Right atrium auricular region (tissue), 2 donors: ENCODE measurements around the gene PRKAR2B. TPM values are rescaled to one million over a fixed set of nuclear protein-coding genes. Genes with fewer than 3 reads are reported as not detected.

ENCODE experiments used
- DNase-seq: peaks from one replicate; pipeline ENCODE4 v3.0.0-alpha.2; 2019; ENCODE audit warnings: low spot score
- H3K27ac ChIP-seq, 2 donors: fragments of 200-600 bp; sonication (generic); 1 replicate in 1 of 2; 2 replicates in 1 of 2; pipeline ENCODE4 v1.5.1; 2016 to 2019
- H3K27me3 ChIP-seq, 2 donors: fragments of 200-600 bp; sonication (generic); one replicate each; pipeline versions ENCODE4 v1.5.1 to v1.6.0; 2017 to 2019
- H3K36me3 ChIP-seq: fragments of 200-600 bp; sonication (generic); one replicate; pipeline ENCODE4 v1.5.1; 2016
- H3K4me1 ChIP-seq, 2 donors: fragments of 200-600 bp; sonication (generic); one replicate each; pipeline versions ENCODE4 v1.5.1 to v1.6.0; 2017 to 2019
- H3K4me3 ChIP-seq, 2 donors: fragments of 200-600 bp; sonication (generic); 1 replicate in 1 of 2; 2 replicates in 1 of 2; pipeline ENCODE4 v1.5.1; 2017 to 2019; ENCODE audit warnings: mild to moderate bottlenecking in 1 of 2, moderate library complexity in 1 of 2
- H3K9me3 ChIP-seq, 2 donors: fragments of 200-600 bp; sonication (generic); one replicate each; pipeline ENCODE4 v1.5.1; 2019
- CTCF ChIP-seq, 2 donors: fragments of 200-600 bp; sonication (generic); IDR thresholded peaks; one replicate each; pipeline ENCODE4 v1.5.1; 2019; ENCODE audit warnings: antibody characterized with exemption in 2 of 2
- total RNA-seq, 2 donors: library from RNA; depleted of rRNA; stranded (reverse); fragments of >200 nt; gene quantifications; one replicate each; pipeline ENCODE4 v1.1.0, GENCODE V29; 2016

The PRKAR2B gene
- total RNA-seq, 2 donors from 2014 or later, result 30.1 to 30.4 TPM

GRCh38 chr7:107078517-107078966 lies 34.0 kb downstream of the PRKAR2B start:
- no peak overlapping the region for H3K27ac ChIP-seq
- TF ChIP-seq CTCF (IDR thresholded peaks at IDR 0.05), result no peak

GRCh38 chr7:107079212-107079940 lies 34.9 kb downstream of the PRKAR2B start:
- no peak overlapping the region for H3K4me3 ChIP-seq
- H3K27me3 ChIP-seq, result no peaks in the 10 kb centered on the region
- no peak overlapping the region for H3K27ac ChIP-seq
- H3K36me3 ChIP-seq, result no peaks in the 10 kb centered on the region
- H3K4me1 ChIP-seq, result peaks cover 0 to 10% of the 10 kb centered on the region in 2 donors
- no peaks in the 10 kb centered on the region for H3K9me3 ChIP-seq
- no peak for DNase-seq
- TF ChIP-seq CTCF (IDR thresholded peaks at IDR 0.05), result no peak

More at GRCh38 chr7:107078517-107078966, 34.0 kb downstream of the PRKAR2B start:
- Histone ChIP-seq H3K9me3 (no peaks in the 10 kb centered on the region), H3K27me3 (no peaks in the 10 kb centered on the region), H3K4me3 (no peak overlapping the region), H3K36me3 (no peaks in the 10 kb centered on the region), H3K4me1 (peaks cover 0 to 10% of the 10 kb centered on the region in 2 donors)
- no peak for DNase-seq

DNA sequence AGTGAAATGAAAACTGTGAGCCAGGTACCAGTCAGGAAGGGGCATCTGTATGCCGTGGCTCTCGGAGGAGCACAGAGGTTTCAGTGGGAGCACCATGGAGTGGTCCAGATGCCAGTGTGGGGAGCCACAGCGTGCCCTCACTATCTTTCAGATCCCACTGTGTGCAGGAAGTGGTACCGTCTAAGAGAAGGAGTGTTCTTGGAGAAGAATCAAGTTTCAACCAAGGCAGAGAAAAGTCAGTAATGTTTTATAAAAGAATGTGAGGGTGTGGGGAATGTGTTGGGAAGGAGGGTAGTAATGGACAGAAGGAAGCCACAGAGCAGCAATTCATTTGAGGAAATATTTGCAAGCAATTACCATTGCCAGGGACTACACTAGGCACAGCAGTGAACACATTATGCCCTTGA lies 35.6 kb downstream of the PRKAR2B start:
- H3K4me1 ChIP-seq, result peaks cover 0 to 10% of the 10 kb centered on the region in 2 donors
- H3K4me3 ChIP-seq, result no peak overlapping the region
- no peaks in the 10 kb centered on the region for H3K36me3 ChIP-seq
- H3K27ac ChIP-seq, result no peak overlapping the region
- no peak for DNase-seq
- H3K9me3 ChIP-seq, result no peaks in the 10 kb centered on the region
- no peaks in the 10 kb centered on the region for H3K27me3 ChIP-seq
- TF ChIP-seq CTCF (IDR thresholded peaks at IDR 0.05), result no peak

DNA sequence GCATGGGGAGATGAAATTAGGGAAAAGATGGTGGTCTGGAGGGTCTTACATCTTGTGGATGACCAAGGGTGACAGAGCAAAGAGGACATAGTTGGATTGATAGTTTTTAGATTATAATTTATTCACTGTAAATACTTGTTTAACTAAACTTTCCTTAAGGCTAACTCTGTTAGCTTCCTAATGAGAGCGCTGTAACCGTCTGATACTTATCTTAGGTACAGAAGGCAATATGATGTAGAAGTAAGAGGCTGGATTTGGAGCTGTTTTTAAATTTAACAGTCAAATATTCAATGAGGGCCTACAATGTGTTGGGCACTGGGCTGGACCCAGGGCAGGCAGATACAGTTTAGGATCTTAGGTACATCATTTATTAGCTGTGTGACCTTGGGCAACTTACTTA lies 36.0 kb downstream of the PRKAR2B start:
- Histone ChIP-seq H3K27ac (no peak overlapping the region), H3K4me3 (no peak overlapping the region), H3K36me3 (no peaks in the 10 kb centered on the region), H3K4me1 (peaks cover 0 to 10% of the 10 kb centered on the region in 2 donors), H3K9me3 (no peaks in the 10 kb centered on the region), H3K27me3 (no peaks in the 10 kb centered on the region)
- DNase-seq, result no peak
- TF ChIP-seq CTCF (IDR thresholded peaks at IDR 0.05), result no peak

DNA sequence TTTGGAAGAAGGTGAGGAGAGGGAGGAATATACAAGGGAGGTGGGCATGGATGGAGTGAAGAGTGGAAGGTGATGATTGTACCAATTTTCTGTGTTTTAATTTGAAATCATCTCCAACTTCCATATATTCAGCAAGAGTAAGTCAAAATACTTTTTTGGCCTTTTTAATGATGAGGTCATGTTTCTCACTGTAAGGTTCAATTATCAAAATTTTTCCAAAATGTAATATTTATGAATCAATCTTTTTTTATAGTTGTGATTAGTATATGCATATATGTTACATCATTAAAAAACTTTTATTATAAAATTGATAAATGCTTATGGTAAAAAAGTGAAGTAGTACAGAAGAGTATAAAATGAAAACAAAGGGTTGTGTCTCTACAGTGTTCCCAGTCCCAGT lies 40.7 kb downstream of the PRKAR2B start:
- H3K4me1 ChIP-seq, result peaks cover 0 to 3% of the 10 kb centered on the region in 2 donors
- H3K27ac ChIP-seq, result no peak overlapping the region
- H3K36me3 ChIP-seq, result no peaks in the 10 kb centered on the region
- DNase-seq, result no peak
- no peaks in the 10 kb centered on the region for H3K27me3 ChIP-seq
- no peak overlapping the region for H3K4me3 ChIP-seq
- no peaks in the 10 kb centered on the region for H3K9me3 ChIP-seq
- no peak for TF ChIP-seq CTCF (IDR thresholded peaks at IDR 0.05)

DNA sequence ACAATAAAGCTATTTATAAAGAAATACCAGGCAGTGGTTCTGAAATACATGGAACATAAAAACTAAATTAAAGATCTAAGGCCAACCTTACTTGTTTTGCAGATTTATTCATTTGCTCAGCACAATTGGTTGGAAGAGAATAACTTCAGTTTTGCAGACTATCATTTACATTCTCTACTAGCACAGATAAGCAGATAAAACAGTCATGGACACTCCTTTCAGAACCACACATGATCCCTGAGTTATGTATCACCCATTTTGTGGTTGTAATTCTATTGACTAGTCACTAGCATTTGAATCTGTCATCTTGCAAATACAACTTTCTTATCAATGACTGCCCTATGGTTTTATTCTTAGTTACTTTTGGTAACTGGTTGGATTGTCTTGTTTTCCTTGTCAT lies 45.1 kb downstream of the PRKAR2B start:
- TF ChIP-seq CTCF (IDR thresholded peaks at IDR 0.05), result no peak
- no peaks in the 10 kb centered on the region for H3K36me3 ChIP-seq
- H3K9me3 ChIP-seq, result no peaks in the 10 kb centered on the region
- no peak overlapping the region for H3K27ac ChIP-seq
- no peak for DNase-seq
- H3K4me3 ChIP-seq, result no peak overlapping the region
- H3K4me1 ChIP-seq, result peaks cover 0 to 16% of the 10 kb centered on the region in 2 donors
- no peaks in the 10 kb centered on the region for H3K27me3 ChIP-seq
